ENCODE data around the gene SLC16A2. TPM values are rescaled to one million over a fixed set of nuclear protein-coding genes. Genes with fewer than 3 reads are reported as not detected.

Gene SLC16A2
- total RNA-seq, 1 experiment from 2014 or later: 8.5 TPM

GRCh38 chrX:74557378-74557777 lies 136.1 kb downstream of the SLC16A2 start:
- H3K4me1 ChIP-seq (ENCODE audit: insufficient read depth, low read length): no peaks in the 10 kb centered on the region
- intact Hi-C loops (cut with micrococcal nuclease): no loop called here
- BruUV-seq (replicated peaks): no TSS peak
- no peaks in the 10 kb centered on the region for H3K79me2 ChIP-seq (ENCODE audit: low read length)
- POLR2A ChIA-PET (ENCODE audit: unreplicated experiment): no interaction called here
- DNase-seq: no peak
- no peaks in the 10 kb centered on the region for H4K20me1 ChIP-seq (ENCODE audit: low read length)
- H3K4me3 ChIP-seq (ENCODE audit: low read length): no peak overlapping the region
- no peak overlapping the region for H2AFZ ChIP-seq (ENCODE audit: low read length)
- no peaks in the 10 kb centered on the region for H3K9me2 ChIP-seq (replicated peaks; ENCODE audit: low read length)
- no peak overlapping the region for H3K4me2 ChIP-seq (ENCODE audit: low read length)
- CTCF ChIA-PET: no interaction called here
- H3K27ac ChIP-seq (ENCODE audit: low read length): no peak overlapping the region
- no peaks in the 10 kb centered on the region for H3K9me3 ChIP-seq (ENCODE audit: low read length)
- H3K27me3 ChIP-seq (ENCODE audit: low read length): no peaks in the 10 kb centered on the region
- no peaks in the 10 kb centered on the region for H3K36me3 ChIP-seq (ENCODE audit: low read depth, low read length)
- no peaks in the 10 kb centered on the region for H3F3A ChIP-seq (ENCODE audit: low read length, unreplicated experiment)
- no peak overlapping the region for H3K9ac ChIP-seq (ENCODE audit: low read length)
- no peak for ATAC-seq
- TF ChIP-seq CTCF (conservative IDR thresholded peaks at IDR 0.05; ENCODE audit: low read depth, low read length) (no peak), EZH2 (IDR thresholded peaks at IDR 0.05; ENCODE audit: low read length, unreplicated experiment) (no peak), EZH2phosphoT487 (IDR thresholded peaks at IDR 0.05; ENCODE audit: borderline replicate concordance, low read length) (no peak)

- Histone ChIP-seq H3K79me2 (ENCODE audit: low read length) (no peaks in the 10 kb centered on the region), H3K27ac (ENCODE audit: low read length) (no peak overlapping the region), H3K4me1 (ENCODE audit: insufficient read depth, low read length) (no peaks in the 10 kb centered on the region), H3K4me2 (ENCODE audit: low read length) (no peak overlapping the region), H2AFZ (ENCODE audit: low read length) (no peak overlapping the region), H4K20me1 (ENCODE audit: low read length) (no peaks in the 10 kb centered on the region), H3K4me3 (ENCODE audit: low read length) (no peak overlapping the region), H3F3A (ENCODE audit: low read length, unreplicated experiment) (no peaks in the 10 kb centered on the region), H3K9me3 (ENCODE audit: low read length) (no peaks in the 10 kb centered on the region), H3K27me3 (ENCODE audit: low read length) (no peaks in the 10 kb centered on the region), H3K36me3 (ENCODE audit: low read depth, low read length) (no peaks in the 10 kb centered on the region), H3K9ac (ENCODE audit: low read length) (no peak overlapping the region), H3K9me2 (replicated peaks; ENCODE audit: low read length) (no peaks in the 10 kb centered on the region)
- no TSS peak for BruUV-seq (replicated peaks)
- TF ChIP-seq CTCF (conservative IDR thresholded peaks at IDR 0.05; ENCODE audit: low read depth, low read length) (no peak), EZH2phosphoT487 (IDR thresholded peaks at IDR 0.05; ENCODE audit: borderline replicate concordance, low read length) (no peak), EZH2 (IDR thresholded peaks at IDR 0.05; ENCODE audit: low read length, unreplicated experiment) (no peak)
- ATAC-seq: no peak
- POLR2A ChIA-PET (ENCODE audit: unreplicated experiment): no interaction called here
- CTCF ChIA-PET: no interaction called here
- intact Hi-C loops (cut with micrococcal nuclease): no loop called here
- DNase-seq: no peak
Observed at GRCh38 chrX:74578137-74578536, 156.8 kb downstream of the SLC16A2 start.

- H3K4me1 ChIP-seq (ENCODE audit: insufficient read depth, low read length): no peaks in the 10 kb centered on the region
- 0 out of 2 replicates have a peak, but pooled peaks cover 1% of the 10 kb centered on the region for H4K20me1 ChIP-seq (ENCODE audit: low read length)
- ChIA-PET POLR2A (ENCODE audit: unreplicated experiment) (interaction anchor here (0.7 kb wide), 1 partner anchor 52 kb away, joined by 3 read pairs; no protein-coding TSS in a partner anchor), CTCF (no interaction called here)
- no peaks in the 10 kb centered on the region for H3K9me2 ChIP-seq (replicated peaks; ENCODE audit: low read length)
- no peak overlapping the region for H3K27ac ChIP-seq (ENCODE audit: low read length)
- H3F3A ChIP-seq (ENCODE audit: low read length, unreplicated experiment): no peaks in the 10 kb centered on the region
- intact Hi-C loops (cut with micrococcal nuclease): no loop called here
- no peaks in the 10 kb centered on the region for H3K27me3 ChIP-seq (ENCODE audit: low read length)
- no peak overlapping the region for H3K9ac ChIP-seq (ENCODE audit: low read length)
- no peaks in the 10 kb centered on the region for H3K79me2 ChIP-seq (ENCODE audit: low read length)
- ATAC-seq: no peak
- H3K4me2 ChIP-seq (ENCODE audit: low read length): no peak overlapping the region
- H3K4me3 ChIP-seq (ENCODE audit: low read length): no peak overlapping the region
- TF ChIP-seq EZH2phosphoT487 (IDR thresholded peaks at IDR 0.05; ENCODE audit: borderline replicate concordance, low read length) (no peak), EZH2 (IDR thresholded peaks at IDR 0.05; ENCODE audit: low read length, unreplicated experiment) (no peak), CTCF (conservative IDR thresholded peaks at IDR 0.05; ENCODE audit: low read depth, low read length) (no peak)
- no peak overlapping the region for H2AFZ ChIP-seq (ENCODE audit: low read length)
- no peaks in the 10 kb centered on the region for H3K36me3 ChIP-seq (ENCODE audit: low read depth, low read length)
- no peaks in the 10 kb centered on the region for H3K9me3 ChIP-seq (ENCODE audit: low read length)
- DNase-seq: no peak
- no TSS peak for BruUV-seq (replicated peaks)
Observed at GRCh38 chrX:74579597-74580198, 158.4 kb downstream of the SLC16A2 start.

Measured in PC-3 (cell line).